Hematopoietic multipotent progenitor cell (in vitro differentiated cells): ENCODE results near the gene SLAMF8. TPM values are rescaled to one million over a fixed set of nuclear protein-coding genes. Genes with fewer than 3 reads are reported as not detected.

Experiments
- DNase-seq, 3 donors: peaks; one replicate each; pipeline ENCODE4 v3.0.0-alpha.2; 2011 to 2015; ENCODE audit warnings: low read depth in 2 of 3, low spot score in 2 of 3
- total RNA-seq: library from RNA; depleted of rRNA; stranded (reverse); fragments of >200 nt; gene quantifications from one replicate; pipeline ENCODE4 v1.2.3, GENCODE V29; 2012

The SLAMF8 gene
- total RNA-seq, 1 donor = 0.27 TPM

DNA sequence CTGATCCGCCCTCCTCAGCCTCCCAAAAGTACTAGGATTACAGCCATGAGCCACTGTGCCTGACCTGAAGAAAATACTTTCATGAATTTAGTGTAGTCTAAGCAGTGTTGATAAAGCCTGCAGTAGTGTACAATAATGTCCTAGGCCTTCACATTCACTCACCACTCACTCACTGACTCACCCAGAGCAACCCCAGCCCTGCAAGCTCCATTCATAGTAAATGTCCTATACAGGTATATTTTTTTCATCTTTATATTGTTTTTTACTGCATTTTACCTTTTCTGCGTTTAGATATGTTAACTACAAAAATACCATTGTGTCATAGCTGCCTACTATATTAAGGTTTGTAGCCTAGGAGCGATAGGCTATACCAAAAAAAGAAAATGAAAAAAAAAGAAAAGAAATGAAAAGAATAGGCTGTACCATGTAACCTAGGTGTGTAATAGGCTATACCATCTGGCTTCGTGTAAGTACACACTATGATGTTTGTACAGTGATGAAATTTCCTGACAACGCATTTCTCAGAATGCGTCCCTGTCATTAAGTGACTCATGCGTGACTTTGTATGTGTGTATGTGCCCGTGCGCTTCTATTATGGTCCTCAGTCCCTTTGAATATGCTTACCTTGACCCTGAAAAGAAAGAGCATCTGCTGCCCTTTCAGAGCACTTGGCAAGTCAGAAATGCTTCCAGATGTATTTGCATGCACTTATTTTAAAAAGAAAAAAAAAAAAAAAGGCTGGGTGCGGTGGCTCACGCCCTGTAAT is 9.2 kb upstream of the SLAMF8 start:
- DNase-seq = no peak

DNA sequence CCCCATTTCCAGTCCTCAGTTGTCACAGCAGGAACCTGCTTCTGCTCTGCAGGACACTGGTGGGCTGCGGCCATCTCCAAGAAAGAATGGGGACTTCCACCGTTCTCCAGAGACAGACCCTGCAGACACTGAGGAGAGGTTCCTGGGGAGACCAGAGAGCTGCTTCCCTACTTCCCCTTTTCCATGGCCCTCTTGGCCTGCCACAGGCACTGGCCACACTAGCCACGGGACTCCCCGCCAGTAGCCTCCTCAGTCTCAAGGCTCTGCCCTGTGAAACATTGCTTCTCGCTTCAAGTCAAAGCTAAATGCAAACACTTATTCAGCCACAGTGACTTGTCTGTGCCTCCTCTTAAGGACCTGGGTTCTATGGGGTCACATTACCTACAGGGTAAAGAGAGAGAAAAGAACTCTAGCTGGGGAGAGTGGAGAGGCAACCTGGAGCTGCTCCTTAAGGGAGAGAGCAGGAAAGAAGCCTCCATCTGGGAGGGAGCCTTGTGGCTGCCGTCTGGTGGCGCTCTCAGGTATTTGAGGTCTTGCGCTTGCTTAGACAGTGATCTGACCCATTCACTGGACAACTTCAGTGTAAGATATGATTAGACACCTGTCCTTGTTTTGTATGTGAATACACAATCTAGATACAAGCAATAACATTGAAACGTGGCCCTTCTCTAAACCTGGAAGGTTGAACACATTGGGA is 5.4 kb upstream of the SLAMF8 start:
- DNase-seq = no peak

DNA sequence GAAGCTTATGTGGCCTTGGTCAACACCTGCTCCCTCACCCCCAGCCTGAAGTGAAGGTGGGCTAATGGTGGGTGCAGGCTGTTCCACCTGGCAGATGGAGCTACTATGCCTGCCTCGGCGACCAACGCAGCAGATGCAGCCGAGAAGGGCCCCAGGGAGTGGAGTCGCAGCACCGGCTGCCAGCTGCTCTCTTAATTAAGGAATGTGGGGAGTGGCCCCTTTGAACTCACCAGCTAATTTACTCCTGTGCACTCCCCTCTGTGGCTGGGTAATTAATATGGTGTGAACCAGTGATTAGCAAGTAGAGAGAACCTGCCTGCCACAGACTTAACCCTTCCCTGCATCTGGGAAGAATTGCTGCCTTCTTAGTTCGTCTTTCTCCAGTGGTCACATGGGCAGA is 3.3 kb upstream of the SLAMF8 start:
- DNase-seq = no peak

DNA sequence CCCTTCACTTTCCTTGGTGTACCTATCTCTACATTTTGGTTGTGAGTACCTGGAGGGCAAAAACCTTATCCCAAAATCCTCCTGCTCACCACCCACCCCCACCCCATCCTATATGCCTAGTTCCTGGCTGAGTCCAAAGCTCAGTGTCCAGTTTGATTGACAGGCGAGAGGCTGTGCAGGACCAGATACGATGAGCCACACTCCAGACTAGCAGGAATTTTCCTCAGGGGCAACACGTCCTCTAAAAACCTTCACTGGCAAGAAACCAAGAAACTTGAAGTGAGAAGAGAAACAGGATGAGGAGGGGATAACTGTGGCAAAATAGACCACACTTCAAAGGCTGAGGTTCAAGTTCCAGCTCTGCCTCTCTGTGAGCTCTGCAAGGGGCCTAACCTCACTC is 1.1 kb upstream of the SLAMF8 start:
- DNase-seq = no peak

DNA sequence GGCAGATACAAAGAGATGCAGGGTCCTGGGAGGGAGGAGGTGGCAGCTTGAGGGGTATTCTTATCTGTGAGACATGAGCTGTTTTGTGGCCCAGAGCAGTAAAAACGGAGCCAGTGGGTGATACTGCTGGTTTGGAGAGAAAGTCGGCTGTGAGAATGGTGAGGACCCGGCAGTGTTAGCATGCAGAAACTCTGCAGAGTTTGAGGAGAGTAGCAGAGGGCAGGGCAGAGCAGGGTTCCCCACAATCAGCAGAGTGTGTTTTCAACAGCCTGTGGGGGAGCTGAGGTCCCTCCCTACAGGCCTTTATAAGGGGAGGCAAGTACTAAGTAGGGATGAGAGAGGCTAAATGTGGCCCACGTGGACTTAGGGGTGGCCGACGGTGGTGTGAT is 423 bp downstream of the SLAMF8 start:
- DNase-seq = no peak

DNA sequence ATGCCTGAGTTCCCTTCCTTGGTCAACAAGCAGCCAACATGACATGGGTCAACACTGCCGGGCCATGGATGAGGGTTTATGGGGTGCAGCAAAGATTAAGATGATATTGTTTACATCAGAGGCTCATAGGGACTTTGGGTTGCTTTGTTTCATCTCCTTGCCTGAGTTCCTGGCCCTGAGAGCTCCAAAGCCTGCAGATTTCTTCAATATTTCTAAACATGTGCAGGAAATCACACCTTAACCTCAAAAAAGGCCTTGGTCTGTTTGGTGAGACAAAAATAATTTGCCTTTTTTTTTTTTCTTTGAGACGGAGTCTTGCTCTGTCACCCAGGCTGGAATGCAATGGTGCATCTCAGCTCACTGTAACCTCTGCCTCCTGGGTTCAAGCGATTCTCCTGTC is 876 bp downstream of the SLAMF8 start:
- no peak for DNase-seq

DNA sequence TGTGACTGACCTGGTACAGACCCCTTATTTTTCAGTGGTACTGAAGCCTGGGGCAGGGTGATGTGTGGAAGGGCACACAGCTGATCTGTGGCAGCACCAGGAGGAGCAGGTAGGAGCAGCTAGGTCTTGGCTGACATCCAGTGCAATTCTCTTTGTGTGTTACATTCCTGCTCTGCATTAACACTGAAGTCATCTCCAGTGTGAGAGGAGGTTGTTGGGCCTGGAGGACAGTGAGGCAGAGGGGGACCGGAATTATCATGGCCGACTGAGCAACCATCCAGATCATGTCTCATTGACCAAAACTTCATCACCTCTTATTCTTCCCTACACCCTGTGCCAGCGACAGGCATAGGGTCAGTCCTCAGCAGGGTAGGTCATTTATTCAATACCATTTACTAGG is 1.5 kb downstream of the SLAMF8 start:
- DNase-seq = no peak

DNA sequence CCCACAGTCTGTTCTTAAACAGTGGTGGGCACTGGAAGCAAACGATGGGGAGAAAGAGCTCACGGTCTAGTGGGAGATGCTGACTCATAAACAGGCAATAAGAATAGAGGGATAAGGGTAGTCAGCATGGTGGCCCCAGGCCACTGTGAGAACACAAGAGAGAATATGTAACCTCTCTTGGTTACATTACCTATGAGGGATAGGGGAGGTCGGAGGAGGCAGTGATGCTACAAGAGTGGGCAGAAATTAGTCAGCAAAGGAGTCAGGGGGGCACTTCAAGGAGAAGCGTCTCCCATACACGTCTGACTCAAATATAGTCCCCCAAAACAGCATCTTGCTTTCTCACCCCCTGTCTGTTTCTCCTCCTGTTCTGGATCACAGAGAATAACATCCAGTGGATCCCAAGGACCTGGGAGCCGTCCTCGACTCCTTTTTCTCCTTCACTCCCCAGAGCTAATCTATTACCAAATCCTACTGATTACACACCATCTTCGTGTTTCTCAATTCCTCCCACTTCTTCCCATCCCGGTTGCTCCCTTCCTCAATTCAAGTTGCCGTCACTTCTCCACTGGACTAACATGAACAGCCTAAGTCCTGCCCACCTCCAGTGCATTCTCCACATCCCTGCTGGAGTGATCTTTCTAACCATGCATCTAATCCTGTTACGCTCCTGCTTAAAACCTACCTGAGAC is 2.1 kb downstream of the SLAMF8 start:
- no peak for DNase-seq

DNA sequence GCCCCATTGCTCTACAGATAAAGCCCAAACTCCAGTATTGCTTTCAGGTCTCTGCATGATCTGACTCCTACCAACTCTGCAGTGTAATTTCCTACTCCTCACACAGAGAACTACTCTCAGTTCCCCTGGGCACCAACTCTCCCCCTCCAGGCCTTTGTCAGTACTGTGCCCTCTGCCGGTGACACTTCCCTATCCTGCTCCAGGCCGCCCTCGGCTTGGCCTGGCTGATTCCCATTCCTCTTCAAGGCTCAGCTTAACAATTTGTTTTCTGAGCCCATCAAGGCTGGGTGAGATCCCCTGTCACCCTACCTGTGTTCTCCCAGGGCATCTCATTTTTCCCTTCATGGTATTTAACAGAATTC is 2.6 kb downstream of the SLAMF8 start:
- peak in 2 of 3 donors; percentile 56 to 73 for DNase-seq

DNA sequence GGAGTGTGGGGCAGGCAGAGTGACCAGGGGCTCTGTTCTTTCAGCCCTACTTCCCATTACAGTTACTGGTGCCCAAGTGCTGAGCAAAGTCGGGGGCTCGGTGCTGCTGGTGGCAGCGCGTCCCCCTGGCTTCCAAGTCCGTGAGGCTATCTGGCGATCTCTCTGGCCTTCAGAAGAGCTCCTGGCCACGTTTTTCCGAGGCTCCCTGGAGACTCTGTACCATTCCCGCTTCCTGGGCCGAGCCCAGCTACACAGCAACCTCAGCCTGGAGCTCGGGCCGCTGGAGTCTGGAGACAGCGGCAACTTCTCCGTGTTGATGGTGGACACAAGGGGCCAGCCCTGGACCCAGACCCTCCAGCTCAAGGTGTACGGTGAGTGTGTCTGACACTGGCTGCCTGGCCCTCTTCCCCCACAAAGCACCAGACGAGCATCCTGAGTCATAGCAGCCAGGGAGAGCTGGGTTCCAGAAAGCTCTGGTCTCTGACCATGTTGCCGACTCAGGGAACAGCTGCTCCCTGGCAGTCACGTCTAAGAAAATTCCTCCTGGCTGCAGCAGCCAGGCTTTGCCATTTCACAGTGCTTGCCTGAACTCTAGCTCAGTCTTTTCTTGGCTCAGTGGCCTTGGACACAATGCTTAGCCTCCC is 3.3 kb downstream of the SLAMF8 start:
- no peak for DNase-seq

DNA sequence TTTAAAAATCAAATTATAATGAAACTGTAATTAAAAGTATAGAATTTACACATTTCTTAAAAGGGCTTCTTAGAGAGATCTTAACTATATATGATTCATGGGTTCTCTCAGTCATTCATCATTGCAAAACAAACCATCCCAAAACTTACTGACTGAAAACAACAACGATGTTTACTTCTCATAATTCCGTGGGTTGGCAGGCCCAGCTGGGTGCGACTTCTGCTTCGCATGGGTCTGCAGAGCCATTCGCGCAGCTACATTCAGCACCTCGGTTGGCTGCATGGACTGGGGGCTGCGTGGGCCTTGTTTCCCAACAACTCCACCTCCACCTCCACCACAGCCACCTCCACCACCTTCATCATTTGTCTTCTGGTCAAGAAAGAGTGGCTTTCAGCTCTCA is 4.0 kb downstream of the SLAMF8 start:
- no peak for DNase-seq

DNA sequence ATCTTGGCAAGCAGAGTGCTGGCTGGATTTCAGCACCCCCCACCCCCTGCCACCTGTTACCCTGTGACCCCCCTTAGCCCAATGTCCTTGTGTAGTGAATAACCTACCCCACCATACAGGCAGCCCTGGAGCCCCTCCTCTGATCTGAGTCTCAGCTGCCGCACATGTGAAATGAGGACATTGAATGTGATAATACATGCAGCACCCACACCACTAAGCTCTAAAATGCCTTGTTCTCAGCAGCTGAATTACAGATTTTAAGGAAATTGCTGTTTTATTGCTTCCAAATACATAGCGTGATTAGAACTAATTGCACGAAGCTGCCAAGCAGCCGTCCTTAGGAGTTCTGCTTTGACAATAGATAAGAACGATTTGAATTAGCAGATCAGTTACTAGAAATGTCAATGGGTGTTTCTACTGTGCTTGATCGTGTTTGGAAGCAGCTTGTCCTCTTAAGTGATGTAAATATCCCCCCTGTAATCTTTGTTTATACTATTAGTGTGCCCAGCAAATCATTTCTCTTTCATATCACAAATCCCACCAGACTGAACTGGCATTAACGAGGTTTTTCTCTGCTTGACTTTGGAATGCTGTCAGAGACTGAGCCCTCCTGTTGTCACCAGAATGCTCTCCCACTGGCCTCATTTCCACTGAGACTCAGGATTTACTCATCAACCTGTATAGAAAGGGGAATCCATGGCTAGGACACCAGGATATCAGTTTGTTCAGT is 4.9 kb downstream of the SLAMF8 start:
- DNase-seq = no peak

DNA sequence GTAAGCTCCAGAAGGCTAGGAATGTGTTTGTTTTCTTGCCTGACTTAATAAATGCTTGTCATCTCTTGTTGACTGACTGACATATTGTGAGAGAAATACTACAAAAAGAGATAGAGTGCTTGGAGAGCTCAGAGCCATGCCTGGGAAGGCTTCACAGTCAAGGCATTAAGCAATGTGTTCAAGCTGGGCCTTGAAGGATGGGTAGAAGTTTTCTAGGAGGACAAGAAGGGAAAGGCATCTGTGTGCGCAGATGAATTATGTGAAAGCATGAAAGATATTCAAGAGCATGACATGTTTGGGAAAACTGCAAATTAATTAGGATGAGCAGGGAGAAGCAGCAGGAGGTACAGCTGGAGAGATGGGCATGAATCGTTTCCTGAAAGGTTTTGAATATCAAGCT is 5.6 kb downstream of the SLAMF8 start:
- no peak for DNase-seq

DNA sequence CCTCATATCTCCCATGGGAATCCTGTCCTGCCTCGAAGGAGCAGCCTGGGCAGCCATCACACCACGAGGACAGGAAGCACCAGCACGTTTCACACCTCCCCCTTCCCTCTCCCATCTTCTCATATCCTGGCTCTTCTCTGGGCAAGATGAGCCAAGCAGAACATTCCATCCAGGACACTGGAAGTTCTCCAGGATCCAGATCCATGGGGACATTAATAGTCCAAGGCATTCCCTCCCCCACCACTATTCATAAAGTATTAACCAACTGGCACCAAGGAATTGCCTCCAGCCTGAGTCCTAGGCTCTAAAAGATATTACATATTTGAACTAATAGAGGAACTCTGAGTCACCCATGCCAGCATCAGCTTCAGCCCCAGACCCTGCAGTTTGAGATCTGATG is 8.7 kb downstream of the SLAMF8 start:
- DNase-seq = no peak

DNA sequence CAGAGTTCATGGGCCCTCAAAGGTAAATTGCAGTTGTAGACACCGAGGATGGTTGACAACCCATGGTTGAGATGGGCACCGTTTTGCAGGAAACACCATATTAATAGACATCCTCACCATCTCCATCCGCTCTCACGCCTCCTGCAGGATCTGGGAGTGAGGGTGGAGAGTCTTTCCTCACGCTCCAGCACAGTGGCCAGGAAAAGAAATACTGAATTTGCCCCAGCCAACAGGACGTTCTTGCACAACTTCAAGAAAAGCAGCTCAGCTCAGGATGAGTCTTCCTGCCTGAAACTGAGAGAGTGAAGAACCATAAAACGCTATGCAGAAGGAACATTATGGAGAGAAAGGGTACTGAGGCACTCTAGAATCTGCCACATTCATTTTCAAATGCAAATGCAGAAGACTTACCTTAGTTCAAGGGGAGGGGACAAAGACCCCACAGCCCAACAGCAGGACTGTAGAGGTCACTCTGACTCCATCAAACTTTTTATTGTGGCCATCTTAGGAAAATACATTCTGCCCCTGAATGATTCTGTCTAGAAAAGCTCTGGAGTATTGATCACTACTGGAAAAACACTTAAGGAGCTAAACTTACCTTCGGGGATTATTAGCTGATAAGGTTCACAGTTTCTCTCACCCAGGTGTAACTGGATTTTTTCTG is 9.3 kb downstream of the SLAMF8 start:
- peak in 1 of 3 donors; percentile 27 for DNase-seq

DNA sequence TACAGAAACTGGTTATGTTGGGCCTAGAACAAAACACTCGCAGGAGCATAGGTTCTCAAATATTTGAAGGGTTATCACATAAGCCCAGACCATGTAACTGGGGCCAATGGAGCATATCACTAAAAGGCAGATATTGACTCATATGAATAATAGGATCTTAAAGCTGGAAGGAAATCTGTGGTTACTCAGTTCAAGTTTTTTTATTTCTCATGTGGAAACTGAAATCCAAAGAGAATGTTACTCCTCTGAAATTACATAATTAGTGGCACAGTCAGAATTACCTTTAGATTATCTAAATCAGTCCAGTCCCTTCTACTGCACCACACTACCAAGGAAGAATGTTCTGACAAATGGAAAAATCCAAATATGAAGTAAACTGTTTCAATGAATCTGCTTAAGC is 12.0 kb downstream of the SLAMF8 start:
- DNase-seq = peak in 1 of 3 donors; percentile 43

DNA sequence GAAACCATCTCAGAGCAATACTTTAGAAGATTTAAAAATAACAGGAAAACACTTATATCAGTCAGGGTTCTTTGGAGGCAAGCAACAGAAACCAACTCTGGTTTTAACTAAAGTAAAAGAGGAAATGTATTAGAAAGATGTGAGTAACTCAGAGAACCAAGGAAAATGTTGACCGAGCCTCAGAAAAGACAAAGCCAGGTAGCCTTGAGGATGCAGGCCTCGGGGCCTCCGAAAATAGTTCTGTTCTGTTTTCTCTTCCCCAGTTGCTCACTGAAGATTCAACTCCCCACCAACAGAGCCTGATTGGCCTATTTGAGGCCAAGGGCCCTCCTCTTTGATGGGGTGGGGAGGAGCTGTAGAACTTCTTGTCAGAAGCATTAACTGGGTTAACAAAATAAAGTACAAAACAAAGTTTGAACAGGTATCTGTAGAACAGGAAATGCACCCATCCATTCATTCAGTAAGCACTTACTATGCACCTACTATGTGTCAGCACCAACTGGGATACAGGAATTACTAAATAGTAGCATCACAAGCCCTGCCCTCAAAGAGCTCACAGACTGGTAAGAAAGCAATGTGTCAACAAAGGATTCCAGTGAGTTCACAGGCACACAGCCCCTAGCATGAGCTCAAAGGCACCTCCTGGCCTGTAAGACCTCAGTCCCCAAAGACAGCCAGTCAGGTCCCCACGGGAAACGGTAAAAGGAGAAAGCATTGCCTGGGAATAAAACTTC is 12.6 kb downstream of the SLAMF8 start:
- peak in 1 of 3 donors; percentile 26 for DNase-seq

DNA sequence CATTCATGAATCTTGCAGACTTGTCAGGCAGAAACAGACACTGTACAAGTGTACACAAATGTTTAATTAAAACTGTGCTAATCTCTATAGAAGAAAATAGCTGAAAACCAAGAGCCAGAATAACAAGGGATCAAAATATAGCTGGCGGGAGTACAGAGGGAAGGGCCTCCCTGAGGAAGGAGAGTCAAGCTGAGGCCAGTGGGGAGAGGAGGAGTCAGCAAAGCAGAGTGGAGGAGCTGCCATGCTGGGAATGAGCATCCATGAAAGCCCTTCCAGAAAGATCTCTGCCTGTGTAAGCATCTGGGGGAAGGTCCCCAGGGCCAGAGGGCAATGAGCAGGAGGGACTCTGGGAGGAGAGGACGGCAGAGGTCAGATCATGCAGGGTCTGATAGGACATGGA is 15.1 kb downstream of the SLAMF8 start:
- DNase-seq = no peak

DNA sequence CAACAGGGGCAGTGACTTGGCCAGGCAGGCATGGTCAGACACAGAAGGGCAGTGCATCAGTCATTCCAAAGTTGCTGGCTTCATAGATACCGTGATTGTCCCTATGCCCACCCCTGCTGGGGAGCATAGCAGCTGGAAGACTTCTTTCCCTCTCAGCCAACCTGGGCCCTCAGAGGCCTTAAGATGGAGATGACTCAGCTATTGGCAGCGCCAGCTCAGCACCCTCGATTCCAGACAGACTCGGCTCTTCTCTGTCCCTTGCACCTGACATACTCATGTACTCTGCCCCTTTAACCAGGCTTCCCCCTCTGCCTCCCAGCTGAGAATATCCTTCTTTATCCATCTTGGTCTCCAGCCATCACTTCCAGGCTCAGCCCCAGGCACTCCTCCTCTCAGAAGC is 16.8 kb downstream of the SLAMF8 start:
- DNase-seq = no peak
